HEK293 (cell line): Measurements from ENCODE around the gene HRK.

Experiments
- SP2 ChIP-seq: fragments of 450-650 bp; formaldehyde crosslinking; IDR thresholded peaks from 2 replicates; pipeline ENCODE4 v1.5.1; 2016; ENCODE audit warnings: missing biosample characterization, missing genetic modification characterization
- ZBTB17 ChIP-seq: fragments of 450-650 bp; formaldehyde crosslinking; IDR thresholded peaks from 2 replicates; pipeline ENCODE4 v1.5.1; 2016; ENCODE audit warnings: missing biosample characterization, missing genetic modification characterization
- ZFHX2 ChIP-seq: fragments of 450-650 bp; formaldehyde crosslinking; conservative IDR thresholded peaks from 2 replicates; pipeline ENCODE4 v1.5.1; 2016; ENCODE audit warnings: missing biosample characterization, missing genetic modification characterization
- ZNF510 ChIP-seq: fragments of 450-650 bp; formaldehyde crosslinking; IDR thresholded peaks from 2 replicates; pipeline ENCODE4 v1.5.1; 2018; ENCODE audit warnings: mild to moderate bottlenecking, missing genetic modification characterization, missing biosample characterization; ENCODE audit not compliant: insufficient replicate concordance
- ZNF610 ChIP-seq: fragments of 450-650 bp; formaldehyde crosslinking; IDR thresholded peaks from 2 replicates; pipeline ENCODE4 v1.5.1; 2016; ENCODE audit warnings: missing biosample characterization, missing genetic modification characterization, borderline replicate concordance
- ZNF629 ChIP-seq: fragments of 450-650 bp; formaldehyde crosslinking; IDR thresholded peaks from 2 replicates; pipeline ENCODE4 v1.5.1; 2017; ENCODE audit warnings: missing biosample characterization, missing genetic modification characterization
- TF ChIP-seq, protein P1 (sequence below): fragments of 450-650 bp; formaldehyde crosslinking; IDR thresholded peaks from 2 replicates; pipeline ENCODE4 v1.5.1; 2016; ENCODE audit warnings: missing biosample characterization, missing genetic modification characterization
- TF ChIP-seq, protein P2 (sequence below): fragments of 450-650 bp; formaldehyde crosslinking; IDR thresholded peaks from 2 replicates; pipeline ENCODE4 v1.5.1; 2016; ENCODE audit warnings: missing biosample characterization, missing genetic modification characterization, low read depth
- TF ChIP-seq, protein P3 (sequence below): fragments of 450-650 bp; formaldehyde crosslinking; IDR thresholded peaks from 2 replicates; pipeline ENCODE4 v1.5.1; 2016; ENCODE audit warnings: missing biosample characterization, missing genetic modification characterization

DNA sequence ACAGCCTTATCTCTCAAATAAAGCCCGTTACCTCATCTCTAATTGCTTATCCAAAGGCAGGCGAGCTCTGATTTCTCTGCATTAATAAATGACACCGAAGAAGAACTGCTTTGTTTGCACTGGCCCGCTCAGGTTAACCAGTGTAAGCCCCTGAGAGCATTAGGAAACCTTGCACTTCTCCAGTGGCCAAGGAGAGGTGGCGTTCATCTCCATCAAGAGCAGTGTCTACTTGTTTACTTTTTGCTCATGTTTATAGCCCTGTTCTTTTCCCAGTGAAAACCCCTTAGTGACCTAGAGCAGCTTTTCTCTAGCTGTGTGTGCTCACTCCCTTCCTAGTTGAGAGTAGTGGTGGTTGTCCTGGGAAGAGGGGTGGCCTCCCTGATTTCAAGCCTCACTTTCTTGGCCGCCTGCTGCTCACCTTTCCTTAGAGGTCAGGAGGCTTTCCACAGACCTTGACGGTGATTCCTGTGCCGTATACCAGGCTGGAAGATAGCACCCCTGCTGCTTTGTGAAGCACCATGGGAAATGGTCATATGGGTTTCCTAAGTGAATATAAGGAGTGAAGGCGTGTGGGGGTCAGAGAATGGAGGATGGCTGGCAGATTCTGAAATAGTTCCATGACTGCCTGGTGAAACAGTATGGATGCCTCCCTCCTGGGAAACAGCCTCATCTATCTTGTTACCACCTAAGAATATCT lies 46.2 kb upstream of the HRK start:
- TF ChIP-seq ZNF510 (no peak), SP2 (tag by site-specific recombination) (no peak), ZNF629 (tag by site-specific recombination) (no peak), ZBTB17 (tag by site-specific recombination) (no peak), ZFHX2 (tag by site-specific recombination) (no peak), ZNF610 (no peak)
- TF ChIP-seq, protein P1, sequence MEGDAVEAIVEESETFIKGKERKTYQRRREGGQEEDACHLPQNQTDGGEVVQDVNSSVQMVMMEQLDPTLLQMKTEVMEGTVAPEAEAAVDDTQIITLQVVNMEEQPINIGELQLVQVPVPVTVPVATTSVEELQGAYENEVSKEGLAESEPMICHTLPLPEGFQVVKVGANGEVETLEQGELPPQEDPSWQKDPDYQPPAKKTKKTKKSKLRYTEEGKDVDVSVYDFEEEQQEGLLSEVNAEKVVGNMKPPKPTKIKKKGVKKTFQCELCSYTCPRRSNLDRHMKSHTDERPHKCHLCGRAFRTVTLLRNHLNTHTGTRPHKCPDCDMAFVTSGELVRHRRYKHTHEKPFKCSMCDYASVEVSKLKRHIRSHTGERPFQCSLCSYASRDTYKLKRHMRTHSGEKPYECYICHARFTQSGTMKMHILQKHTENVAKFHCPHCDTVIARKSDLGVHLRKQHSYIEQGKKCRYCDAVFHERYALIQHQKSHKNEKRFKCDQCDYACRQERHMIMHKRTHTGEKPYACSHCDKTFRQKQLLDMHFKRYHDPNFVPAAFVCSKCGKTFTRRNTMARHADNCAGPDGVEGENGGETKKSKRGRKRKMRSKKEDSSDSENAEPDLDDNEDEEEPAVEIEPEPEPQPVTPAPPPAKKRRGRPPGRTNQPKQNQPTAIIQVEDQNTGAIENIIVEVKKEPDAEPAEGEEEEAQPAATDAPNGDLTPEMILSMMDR (tag by site-specific recombination) = no peak
- TF ChIP-seq, protein P2, sequence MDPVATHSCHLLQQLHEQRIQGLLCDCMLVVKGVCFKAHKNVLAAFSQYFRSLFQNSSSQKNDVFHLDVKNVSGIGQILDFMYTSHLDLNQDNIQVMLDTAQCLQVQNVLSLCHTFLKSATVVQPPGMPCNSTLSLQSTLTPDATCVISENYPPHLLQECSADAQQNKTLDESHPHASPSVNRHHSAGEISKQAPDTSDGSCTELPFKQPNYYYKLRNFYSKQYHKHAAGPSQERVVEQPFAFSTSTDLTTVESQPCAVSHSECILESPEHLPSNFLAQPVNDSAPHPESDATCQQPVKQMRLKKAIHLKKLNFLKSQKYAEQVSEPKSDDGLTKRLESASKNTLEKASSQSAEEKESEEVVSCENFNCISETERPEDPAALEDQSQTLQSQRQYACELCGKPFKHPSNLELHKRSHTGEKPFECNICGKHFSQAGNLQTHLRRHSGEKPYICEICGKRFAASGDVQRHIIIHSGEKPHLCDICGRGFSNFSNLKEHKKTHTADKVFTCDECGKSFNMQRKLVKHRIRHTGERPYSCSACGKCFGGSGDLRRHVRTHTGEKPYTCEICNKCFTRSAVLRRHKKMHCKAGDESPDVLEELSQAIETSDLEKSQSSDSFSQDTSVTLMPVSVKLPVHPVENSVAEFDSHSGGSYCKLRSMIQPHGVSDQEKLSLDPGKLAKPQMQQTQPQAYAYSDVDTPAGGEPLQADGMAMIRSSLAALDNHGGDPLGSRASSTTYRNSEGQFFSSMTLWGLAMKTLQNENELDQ = no peak
- TF ChIP-seq, protein P3, sequence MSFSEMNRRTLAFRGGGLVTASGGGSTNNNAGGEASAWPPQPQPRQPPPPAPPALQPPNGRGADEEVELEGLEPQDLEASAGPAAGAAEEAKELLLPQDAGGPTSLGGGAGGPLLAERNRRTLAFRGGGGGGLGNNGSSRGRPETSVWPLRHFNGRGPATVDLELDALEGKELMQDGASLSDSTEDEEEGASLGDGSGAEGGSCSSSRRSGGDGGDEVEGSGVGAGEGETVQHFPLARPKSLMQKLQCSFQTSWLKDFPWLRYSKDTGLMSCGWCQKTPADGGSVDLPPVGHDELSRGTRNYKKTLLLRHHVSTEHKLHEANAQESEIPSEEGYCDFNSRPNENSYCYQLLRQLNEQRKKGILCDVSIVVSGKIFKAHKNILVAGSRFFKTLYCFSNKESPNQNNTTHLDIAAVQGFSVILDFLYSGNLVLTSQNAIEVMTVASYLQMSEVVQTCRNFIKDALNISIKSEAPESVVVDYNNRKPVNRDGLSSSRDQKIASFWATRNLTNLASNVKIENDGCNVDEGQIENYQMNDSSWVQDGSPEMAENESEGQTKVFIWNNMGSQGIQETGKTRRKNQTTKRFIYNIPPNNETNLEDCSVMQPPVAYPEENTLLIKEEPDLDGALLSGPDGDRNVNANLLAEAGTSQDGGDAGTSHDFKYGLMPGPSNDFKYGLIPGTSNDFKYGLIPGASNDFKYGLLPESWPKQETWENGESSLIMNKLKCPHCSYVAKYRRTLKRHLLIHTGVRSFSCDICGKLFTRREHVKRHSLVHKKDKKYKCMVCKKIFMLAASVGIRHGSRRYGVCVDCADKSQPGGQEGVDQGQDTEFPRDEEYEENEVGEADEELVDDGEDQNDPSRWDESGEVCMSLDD (tag by site-specific recombination) = no peak
